A673 (cell line): ENCODE data around the gene UBL4B.

Experiments
- EZH2 ChIP-seq: fragments of 200-600 bp; sonication (generic); IDR thresholded peaks from 2 replicates; pipeline ENCODE4 v1.6.1; 2017; ENCODE audit warnings: borderline replicate concordance, low read depth, mild to moderate bottlenecking, mixed read lengths, antibody characterized with exemption, low read length; ENCODE audit not compliant: poor library complexity, severe bottlenecking
- TF ChIP-seq, protein P1 (sequence below): fragments of 300-800, 200-600 bp; sonication (generic); conservative IDR thresholded peaks from 2 replicates; pipeline ENCODE4 v1.5.1; 2017; ENCODE audit warnings: low read depth, mild to moderate bottlenecking, antibody characterized with exemption, low read length, moderate library complexity, mixed read lengths

DNA sequence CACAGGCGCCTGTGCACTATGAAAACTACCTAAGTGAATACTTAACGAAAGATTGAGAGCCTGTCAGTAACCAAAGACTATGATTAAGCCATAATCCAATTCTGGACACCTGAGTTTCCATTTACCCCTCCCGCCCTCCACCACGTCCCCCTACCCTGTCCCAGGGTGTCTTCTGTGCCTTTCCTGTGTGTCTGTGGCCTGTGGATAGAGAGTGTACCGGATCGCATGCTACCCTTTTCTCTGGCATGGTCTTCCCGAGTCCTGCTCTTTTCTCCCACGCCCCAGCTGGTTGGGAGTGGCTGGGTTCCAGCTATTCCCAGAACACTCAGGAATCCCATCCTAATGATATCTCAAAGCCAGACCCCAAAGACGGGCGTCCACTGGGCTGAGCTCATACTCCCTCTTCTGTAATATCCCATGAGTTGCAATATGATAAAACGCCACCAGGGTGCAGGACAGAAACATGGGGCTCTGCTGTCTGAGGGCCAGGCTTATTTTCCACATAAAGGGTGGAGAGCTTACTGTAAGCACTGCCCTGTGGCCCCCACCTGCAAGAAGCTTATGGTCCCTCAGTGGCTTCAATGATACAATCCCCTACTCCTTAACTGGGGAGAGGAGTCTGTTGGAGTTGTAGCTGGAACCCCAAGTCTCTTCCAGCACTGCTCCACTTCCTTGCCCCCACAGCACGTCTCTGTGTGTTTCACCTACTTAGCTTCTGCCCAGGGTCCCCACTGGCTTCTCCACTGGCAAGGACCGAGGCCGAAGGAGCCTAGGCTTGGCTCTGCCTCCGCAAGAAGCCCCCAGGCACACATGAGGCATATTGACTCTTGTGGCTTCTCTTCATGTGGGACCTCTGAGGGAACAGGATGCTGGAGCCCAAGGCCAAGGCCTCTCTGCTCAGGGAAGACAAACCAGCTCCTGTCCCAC lies 24.2 kb upstream of the UBL4B start:
- TF ChIP-seq, protein P1, sequence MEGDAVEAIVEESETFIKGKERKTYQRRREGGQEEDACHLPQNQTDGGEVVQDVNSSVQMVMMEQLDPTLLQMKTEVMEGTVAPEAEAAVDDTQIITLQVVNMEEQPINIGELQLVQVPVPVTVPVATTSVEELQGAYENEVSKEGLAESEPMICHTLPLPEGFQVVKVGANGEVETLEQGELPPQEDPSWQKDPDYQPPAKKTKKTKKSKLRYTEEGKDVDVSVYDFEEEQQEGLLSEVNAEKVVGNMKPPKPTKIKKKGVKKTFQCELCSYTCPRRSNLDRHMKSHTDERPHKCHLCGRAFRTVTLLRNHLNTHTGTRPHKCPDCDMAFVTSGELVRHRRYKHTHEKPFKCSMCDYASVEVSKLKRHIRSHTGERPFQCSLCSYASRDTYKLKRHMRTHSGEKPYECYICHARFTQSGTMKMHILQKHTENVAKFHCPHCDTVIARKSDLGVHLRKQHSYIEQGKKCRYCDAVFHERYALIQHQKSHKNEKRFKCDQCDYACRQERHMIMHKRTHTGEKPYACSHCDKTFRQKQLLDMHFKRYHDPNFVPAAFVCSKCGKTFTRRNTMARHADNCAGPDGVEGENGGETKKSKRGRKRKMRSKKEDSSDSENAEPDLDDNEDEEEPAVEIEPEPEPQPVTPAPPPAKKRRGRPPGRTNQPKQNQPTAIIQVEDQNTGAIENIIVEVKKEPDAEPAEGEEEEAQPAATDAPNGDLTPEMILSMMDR = peak; percentile 70
- no peak for TF ChIP-seq EZH2
